ENCODE data around the gene UNC45B.

UNC45B gene

GRCh38 chr17:35127751-35128514 lies 19.7 kb upstream of the UNC45B start:
- ChIA-PET CTCF (no interaction called here), POLR2A (interaction anchor here (1.2 to 1.6 kb wide), 3 partner anchors 8 to 14 kb away, joined by 4 to 6 read pairs (median 5); partner anchors contain the start of gene NLE1)
- TF ChIP-seq ELF4 (IDR thresholded peaks at IDR 0.05) (no peak), L3MBTL2 (conservative IDR thresholded peaks at IDR 0.05) (no peak), BHLHE40 (IDR thresholded peaks at IDR 0.05; ENCODE audit: borderline replicate concordance) (no peak), FOXK2 (IDR thresholded peaks at IDR 0.05) (no peak), SP1 (IDR thresholded peaks at IDR 0.05) (no peak), HDGF (IDR thresholded peaks at IDR 0.05; ENCODE audit: borderline replicate concordance) (no peak), SUZ12 (IDR thresholded peaks at IDR 0.05) (no peak), LEF1 (IDR thresholded peaks at IDR 0.05; ENCODE audit: borderline replicate concordance) (no peak), FOXA1 (IDR thresholded peaks at IDR 0.05) (no peak), ZNF384 (IDR thresholded peaks at IDR 0.05) (no peak), TARDBP (IDR thresholded peaks at IDR 0.05) (no peak), FOXM1 (IDR thresholded peaks at IDR 0.05; ENCODE audit: borderline replicate concordance) (no peak), CTBP1 (IDR thresholded peaks at IDR 0.05; ENCODE audit: borderline replicate concordance) (no peak), PKNOX1 (IDR thresholded peaks at IDR 0.05) (no peak), ARNT (IDR thresholded peaks at IDR 0.05) (no peak), NFRKB (IDR thresholded peaks at IDR 0.05) (no peak)
- DNase-seq (ENCODE audit: extremely low spot score): no peak

GRCh38 chr17:35129154-35129972 lies 18.3 kb upstream of the UNC45B start:
- no peak for TF ChIP-seq SUZ12 (IDR thresholded peaks at IDR 0.05)
- no peak for TF ChIP-seq FOXK2 (IDR thresholded peaks at IDR 0.05)
- no peak for TF ChIP-seq HDGF (IDR thresholded peaks at IDR 0.05; ENCODE audit: borderline replicate concordance)
- POLR2A ChIA-PET: interaction anchor here (1.2 kb wide), 1 partner anchor 9 kb away, joined by 5 read pairs; no protein-coding TSS in a partner anchor
- CTCF ChIA-PET: no interaction called here
- DNase-seq (ENCODE audit: extremely low spot score): no peak

- DNase-seq (ENCODE audit: extremely low spot score): no peak
- ChIA-PET CTCF (no interaction called here), POLR2A (interaction anchor here (1.2 kb wide), 1 partner anchor 12 kb away, joined by 4 read pairs; no protein-coding TSS in a partner anchor)
- TF ChIP-seq FOXA1 (IDR thresholded peaks at IDR 0.05) (no peak), FOXM1 (IDR thresholded peaks at IDR 0.05; ENCODE audit: borderline replicate concordance) (no peak), L3MBTL2 (conservative IDR thresholded peaks at IDR 0.05) (no peak), NFRKB (IDR thresholded peaks at IDR 0.05) (no peak), FOXK2 (IDR thresholded peaks at IDR 0.05) (no peak), ELF4 (IDR thresholded peaks at IDR 0.05) (no peak), CTBP1 (IDR thresholded peaks at IDR 0.05; ENCODE audit: borderline replicate concordance) (no peak), LEF1 (IDR thresholded peaks at IDR 0.05; ENCODE audit: borderline replicate concordance) (no peak), SUZ12 (IDR thresholded peaks at IDR 0.05) (no peak), ZNF384 (IDR thresholded peaks at IDR 0.05) (no peak), ARNT (IDR thresholded peaks at IDR 0.05) (no peak)
Measured at GRCh38 chr17:35129973-35130351, 17.7 kb upstream of the UNC45B start.

- TF ChIP-seq ELF4 (IDR thresholded peaks at IDR 0.05): no peak
- TF ChIP-seq L3MBTL2 (conservative IDR thresholded peaks at IDR 0.05): no peak
- TF ChIP-seq BHLHE40 (IDR thresholded peaks at IDR 0.05; ENCODE audit: borderline replicate concordance): no peak
- no peak for TF ChIP-seq SUZ12 (IDR thresholded peaks at IDR 0.05)
- no peak for TF ChIP-seq NFRKB (IDR thresholded peaks at IDR 0.05)
- TF ChIP-seq CTBP1 (IDR thresholded peaks at IDR 0.05; ENCODE audit: borderline replicate concordance): no peak
- TF ChIP-seq FOXM1 (IDR thresholded peaks at IDR 0.05; ENCODE audit: borderline replicate concordance): no peak
- no peak for TF ChIP-seq ZNF384 (IDR thresholded peaks at IDR 0.05)
- no peak for TF ChIP-seq PKNOX1 (IDR thresholded peaks at IDR 0.05)
- TF ChIP-seq LEF1 (IDR thresholded peaks at IDR 0.05; ENCODE audit: borderline replicate concordance): no peak
- POLR2A ChIA-PET: interaction anchor here (0.9 to 1.4 kb wide), 4 partner anchors 10 to 448 kb away, joined by 3 to 5 read pairs (median 4); partner anchors contain the start of genes NLE1 and PEX12
- no peak for DNase-seq (ENCODE audit: extremely low spot score)
- CTCF ChIA-PET: interaction anchor here (0.9 kb wide), 1 partner anchor 13 kb away, joined by 3 read pairs; no protein-coding TSS in a partner anchor
Measured at GRCh38 chr17:35130392-35130791, 17.2 kb upstream of the UNC45B start.

GRCh38 chr17:35132099-35132498 lies 15.5 kb upstream of the UNC45B start:
- no peak for DNase-seq (ENCODE audit: extremely low spot score)
- no peak for TF ChIP-seq L3MBTL2 (conservative IDR thresholded peaks at IDR 0.05)
- TF ChIP-seq LEF1 (IDR thresholded peaks at IDR 0.05; ENCODE audit: borderline replicate concordance): no peak
- no peak for TF ChIP-seq FOXK2 (IDR thresholded peaks at IDR 0.05)
- no peak for TF ChIP-seq HDGF (IDR thresholded peaks at IDR 0.05; ENCODE audit: borderline replicate concordance)
- TF ChIP-seq FOXA1 (IDR thresholded peaks at IDR 0.05): no peak
- TF ChIP-seq SUZ12 (IDR thresholded peaks at IDR 0.05): no peak
- no peak for TF ChIP-seq NFRKB (IDR thresholded peaks at IDR 0.05)
- TF ChIP-seq ELF4 (IDR thresholded peaks at IDR 0.05): no peak
- no peak for TF ChIP-seq FOXM1 (IDR thresholded peaks at IDR 0.05; ENCODE audit: borderline replicate concordance)
- no peak for TF ChIP-seq TARDBP (IDR thresholded peaks at IDR 0.05)
- TF ChIP-seq BHLHE40 (IDR thresholded peaks at IDR 0.05; ENCODE audit: borderline replicate concordance): no peak
- no peak for TF ChIP-seq CTBP1 (IDR thresholded peaks at IDR 0.05; ENCODE audit: borderline replicate concordance)
- TF ChIP-seq PKNOX1 (IDR thresholded peaks at IDR 0.05): no peak
- no peak for TF ChIP-seq ARNT (IDR thresholded peaks at IDR 0.05)
- POLR2A ChIA-PET: no interaction called here
- CTCF ChIA-PET: no interaction called here

Measured in HEK293T (cell line).